ENCODE results near the gene NBPF1.
A peak's percentile ranks its signal among the peaks of the same experiment; 100 is the strongest.

NBPF1 gene

DNA sequence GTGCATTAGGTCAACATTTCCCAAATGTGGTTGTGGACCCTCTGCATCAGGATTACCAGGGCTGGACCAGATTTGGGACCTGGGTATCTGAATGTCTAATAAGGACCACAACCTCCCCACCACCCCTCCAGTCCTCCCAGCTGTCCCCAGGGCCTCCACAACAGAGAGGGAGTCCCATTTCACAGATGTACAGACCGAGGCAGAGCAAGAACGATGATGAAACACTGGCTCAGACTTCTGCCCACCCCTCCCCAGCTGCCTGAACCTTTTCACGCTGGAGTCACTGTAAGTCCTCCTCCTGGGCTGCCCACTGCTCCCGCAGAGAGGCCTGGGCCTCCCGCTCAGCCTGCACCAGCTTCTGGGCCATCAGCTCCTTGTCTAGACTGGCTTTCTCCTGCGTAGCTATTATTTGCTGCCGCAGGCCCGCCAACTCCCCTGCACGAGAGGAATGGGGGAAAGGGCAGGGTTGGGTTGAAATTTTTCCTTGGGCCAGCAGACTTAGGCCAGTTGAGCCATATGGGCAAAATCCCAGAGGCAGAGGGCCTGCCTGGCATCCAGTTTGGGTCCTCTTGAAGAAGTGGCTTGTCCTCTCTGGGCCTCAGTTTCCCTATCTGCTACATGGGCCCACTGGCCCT lies 8.4 kb upstream of the NBPF1 start:
- peak; percentile 70 for DNase-seq (ENCODE audit: low spot score)
- in situ Hi-C loops (cut with MboI; ENCODE audit: low pct_unique_long_range_greater_than_20kb, low sequenced_read_pairs, unreplicated experiment): loop anchor here (5.0 to 25.0 kb wide), 5 partner anchors 326 to 616 kb away; partner anchors contain the start of genes CPLANE2 and PADI3

DNA sequence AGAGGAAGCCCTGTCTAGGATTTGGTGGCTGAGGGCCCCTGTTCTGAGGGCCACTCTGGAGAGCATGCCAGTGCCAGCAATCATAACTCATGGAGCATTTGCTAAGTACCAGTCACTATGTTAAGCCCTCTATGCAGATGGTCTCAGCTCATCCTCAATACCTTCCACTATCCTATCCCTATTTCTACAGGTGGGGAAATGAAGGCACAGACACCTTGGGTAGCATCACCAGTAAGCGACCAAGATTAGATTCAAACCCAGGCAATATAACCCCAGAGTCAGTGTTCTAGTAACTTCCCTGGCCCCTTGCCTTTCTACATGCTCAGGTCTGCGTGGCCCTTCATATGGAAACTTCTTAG lies 7.9 kb upstream of the NBPF1 start:
- DNase-seq (ENCODE audit: low spot score): no peak
- TF ChIP-seq, protein P1, sequence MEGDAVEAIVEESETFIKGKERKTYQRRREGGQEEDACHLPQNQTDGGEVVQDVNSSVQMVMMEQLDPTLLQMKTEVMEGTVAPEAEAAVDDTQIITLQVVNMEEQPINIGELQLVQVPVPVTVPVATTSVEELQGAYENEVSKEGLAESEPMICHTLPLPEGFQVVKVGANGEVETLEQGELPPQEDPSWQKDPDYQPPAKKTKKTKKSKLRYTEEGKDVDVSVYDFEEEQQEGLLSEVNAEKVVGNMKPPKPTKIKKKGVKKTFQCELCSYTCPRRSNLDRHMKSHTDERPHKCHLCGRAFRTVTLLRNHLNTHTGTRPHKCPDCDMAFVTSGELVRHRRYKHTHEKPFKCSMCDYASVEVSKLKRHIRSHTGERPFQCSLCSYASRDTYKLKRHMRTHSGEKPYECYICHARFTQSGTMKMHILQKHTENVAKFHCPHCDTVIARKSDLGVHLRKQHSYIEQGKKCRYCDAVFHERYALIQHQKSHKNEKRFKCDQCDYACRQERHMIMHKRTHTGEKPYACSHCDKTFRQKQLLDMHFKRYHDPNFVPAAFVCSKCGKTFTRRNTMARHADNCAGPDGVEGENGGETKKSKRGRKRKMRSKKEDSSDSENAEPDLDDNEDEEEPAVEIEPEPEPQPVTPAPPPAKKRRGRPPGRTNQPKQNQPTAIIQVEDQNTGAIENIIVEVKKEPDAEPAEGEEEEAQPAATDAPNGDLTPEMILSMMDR (IDR thresholded peaks at IDR 0.05; ENCODE audit: extremely low read depth, insufficient read depth, missing control alignments): no peak
- in situ Hi-C loops (cut with MboI; ENCODE audit: low pct_unique_long_range_greater_than_20kb, low sequenced_read_pairs, unreplicated experiment): loop anchor here (5.0 to 25.0 kb wide), 5 partner anchors 326 to 616 kb away; partner anchors contain the start of genes CPLANE2 and PADI3

DNA sequence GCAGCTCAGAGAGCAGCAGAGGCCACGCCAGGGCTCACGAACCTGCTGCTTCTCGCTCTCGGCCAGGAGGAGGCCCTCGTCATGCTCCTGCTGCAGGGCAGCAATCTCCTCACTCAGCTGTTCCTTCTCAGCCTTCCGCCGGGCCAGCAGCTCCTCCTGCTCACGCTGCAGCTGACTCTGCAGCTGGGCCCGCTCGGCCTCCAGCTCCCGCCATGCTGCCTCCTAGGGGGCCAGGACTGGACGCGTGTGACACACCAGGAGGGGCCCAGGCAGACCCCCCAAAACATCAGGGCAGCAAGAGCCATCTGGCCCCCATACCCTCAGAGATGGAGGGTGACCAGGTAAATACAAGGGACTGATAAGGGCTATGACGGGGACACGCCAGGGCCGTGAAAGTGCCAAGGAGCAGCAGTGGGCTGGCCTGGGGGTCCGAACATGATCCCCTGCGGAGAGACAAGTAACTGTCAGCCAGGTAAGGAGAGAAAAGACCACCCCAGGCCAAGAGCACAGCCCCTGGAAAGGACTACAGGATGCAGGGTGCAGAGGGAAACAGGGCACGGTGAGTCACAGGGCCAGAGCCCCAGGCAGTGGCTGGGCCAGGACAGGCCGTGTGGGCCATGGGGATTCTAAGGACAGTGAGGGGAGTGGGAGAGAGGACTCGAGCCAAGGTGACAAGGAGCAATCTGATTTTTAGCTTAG lies 6.6 kb upstream of the NBPF1 start:
- DNase-seq (ENCODE audit: low spot score): peak; percentile 51
- in situ Hi-C loops (cut with MboI; ENCODE audit: low pct_unique_long_range_greater_than_20kb, low sequenced_read_pairs, unreplicated experiment): loop anchor here (5.0 to 25.0 kb wide), 6 partner anchors 105 to 617 kb away; partner anchors contain the start of genes CPLANE2 and PADI3

DNA sequence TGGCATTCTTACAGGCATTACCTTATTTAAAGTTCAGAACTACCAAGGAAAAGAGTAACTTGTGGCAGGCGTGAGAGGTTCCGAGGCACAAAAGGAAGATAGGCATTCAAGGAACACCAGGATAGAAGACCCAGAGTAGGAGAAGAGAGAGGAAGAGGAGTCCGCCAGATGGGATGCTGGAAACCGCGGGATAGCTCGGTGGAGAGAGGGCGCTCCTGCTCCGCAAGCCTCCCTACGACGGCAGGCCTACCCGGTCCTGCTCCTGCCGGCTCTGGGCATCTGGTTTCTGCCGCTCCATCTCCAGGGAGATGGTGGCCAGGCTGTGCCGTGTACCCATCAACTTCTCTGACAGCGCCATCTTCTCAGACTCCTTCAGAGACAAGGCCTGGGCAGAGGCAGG lies 5.4 kb upstream of the NBPF1 start:
- TF ChIP-seq, protein P1 (IDR thresholded peaks at IDR 0.05; ENCODE audit: extremely low read depth, insufficient read depth, missing control alignments): no peak
- in situ Hi-C loops (cut with MboI; ENCODE audit: low pct_unique_long_range_greater_than_20kb, low sequenced_read_pairs, unreplicated experiment): loop anchor here (10.0 to 25.0 kb wide), 4 partner anchors 106 to 619 kb away; partner anchors contain the start of genes CPLANE2 and PADI3
- DNase-seq (ENCODE audit: low spot score): peak; percentile 59

DNA sequence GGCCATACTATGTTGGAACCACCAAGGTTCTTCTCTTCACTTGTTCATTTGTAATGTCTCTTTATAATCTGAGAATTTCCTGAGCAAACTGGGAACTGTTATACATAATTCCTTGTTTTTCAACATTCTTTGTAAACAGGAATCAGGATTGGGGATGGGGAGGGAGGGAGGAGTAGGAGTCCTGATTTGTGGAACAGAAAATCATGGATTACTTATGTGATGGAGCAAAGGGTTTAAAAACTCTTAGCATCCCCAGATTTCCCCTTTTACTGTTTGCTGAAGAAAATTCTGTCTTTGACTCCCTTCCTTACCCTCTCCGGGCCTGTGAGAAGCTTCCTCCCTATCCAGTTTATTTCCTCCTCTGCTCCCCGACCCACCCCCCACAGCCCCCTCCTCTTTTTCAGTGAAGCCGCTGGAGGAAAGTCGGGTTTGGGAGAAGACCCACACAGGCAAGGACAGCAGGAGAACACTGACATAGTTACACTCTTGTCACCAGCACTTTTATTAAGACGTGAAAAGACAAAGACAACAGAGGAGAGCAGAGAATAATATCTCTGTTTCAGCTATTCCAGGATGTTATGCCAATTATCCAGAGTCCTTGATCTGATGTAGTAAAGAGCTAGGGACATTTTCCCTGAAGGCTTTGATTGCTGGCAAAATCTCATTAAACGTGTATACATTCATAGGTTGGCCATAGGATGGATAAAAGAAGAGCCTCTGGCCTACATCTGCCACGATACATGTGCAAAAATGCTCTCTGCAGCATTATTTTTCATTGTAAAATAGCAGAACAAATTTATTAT lies 4.6 kb upstream of the NBPF1 start:
- peak; percentile 54 for DNase-seq (ENCODE audit: low spot score)
- TF ChIP-seq, protein P1 (IDR thresholded peaks at IDR 0.05; ENCODE audit: extremely low read depth, insufficient read depth, missing control alignments): no peak
- in situ Hi-C loops (cut with MboI; ENCODE audit: low pct_unique_long_range_greater_than_20kb, low sequenced_read_pairs, unreplicated experiment): loop anchor here (10.0 to 25.0 kb wide), 4 partner anchors 107 to 619 kb away; partner anchors contain the start of genes CPLANE2 and PADI3

DNA sequence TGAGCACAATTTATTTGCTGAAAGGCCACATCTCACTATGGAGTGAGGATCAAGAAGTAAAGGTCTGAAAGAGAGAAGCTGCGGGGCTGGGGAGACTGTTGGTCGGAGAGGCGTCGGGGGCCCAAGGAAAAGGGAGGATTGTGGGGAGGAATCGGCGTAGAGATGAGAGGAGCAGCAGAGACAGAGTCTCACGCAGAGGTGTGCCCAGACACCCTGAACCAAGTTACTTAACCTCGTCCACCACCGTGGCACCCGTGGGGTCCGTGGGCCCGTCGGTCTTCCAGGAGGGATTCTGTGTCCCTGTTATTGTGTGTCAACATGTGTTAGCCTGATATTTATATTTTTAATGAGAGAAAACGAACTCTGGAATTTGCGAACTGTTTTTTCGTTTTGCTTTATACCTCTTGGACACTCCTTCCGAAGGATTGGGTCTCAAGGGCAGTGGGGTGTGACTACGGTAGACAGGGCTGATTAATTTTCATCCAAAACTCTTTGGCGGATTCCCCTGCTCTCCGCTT lies 3.8 kb upstream of the NBPF1 start:
- in situ Hi-C loops (cut with MboI; ENCODE audit: low pct_unique_long_range_greater_than_20kb, low sequenced_read_pairs, unreplicated experiment): loop anchor here (10.0 to 25.0 kb wide), 4 partner anchors 108 to 620 kb away; partner anchors contain the start of genes CPLANE2 and PADI3
- TF ChIP-seq, protein P1 (IDR thresholded peaks at IDR 0.05; ENCODE audit: extremely low read depth, insufficient read depth, missing control alignments): no peak
- DNase-seq (ENCODE audit: low spot score): peak; percentile 49
